ENCODE measurements around the gene RPL10.

Gene RPL10

DNA sequence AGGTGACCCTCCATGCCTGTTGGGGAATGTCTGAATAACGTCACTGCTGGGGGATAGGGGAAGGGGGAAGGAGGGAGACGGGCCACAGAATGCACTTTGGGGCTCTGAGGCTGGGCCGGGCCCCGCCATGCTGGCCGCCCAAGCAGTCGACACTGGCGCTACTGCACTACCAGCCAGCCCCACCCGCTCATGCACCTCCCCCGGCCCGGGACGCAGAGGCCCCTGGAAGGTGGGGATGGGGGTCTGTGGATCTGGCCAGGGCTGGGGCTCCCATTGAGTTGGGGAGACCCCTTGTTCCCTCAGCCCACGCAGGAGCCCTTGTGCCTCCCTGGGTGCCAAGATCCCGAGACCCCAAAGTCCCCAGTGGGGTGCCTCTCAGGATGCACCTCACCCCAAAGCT, 41.6 kb upstream of the RPL10 start:
- Mint-ChIP-seq H3K4me1 (ENCODE audit: low read depth) (peaks cover 4% of the 10 kb centered on the region), H3K27ac (no peak overlapping the region), H3K27me3 (ENCODE audit: low read depth) (no peaks in the 10 kb centered on the region), H3K9me3 (no peaks in the 10 kb centered on the region), H3K4me3 (no peak overlapping the region), H3K36me3 (ENCODE audit: low read depth) (peaks cover 10% of the 10 kb centered on the region)

DNA sequence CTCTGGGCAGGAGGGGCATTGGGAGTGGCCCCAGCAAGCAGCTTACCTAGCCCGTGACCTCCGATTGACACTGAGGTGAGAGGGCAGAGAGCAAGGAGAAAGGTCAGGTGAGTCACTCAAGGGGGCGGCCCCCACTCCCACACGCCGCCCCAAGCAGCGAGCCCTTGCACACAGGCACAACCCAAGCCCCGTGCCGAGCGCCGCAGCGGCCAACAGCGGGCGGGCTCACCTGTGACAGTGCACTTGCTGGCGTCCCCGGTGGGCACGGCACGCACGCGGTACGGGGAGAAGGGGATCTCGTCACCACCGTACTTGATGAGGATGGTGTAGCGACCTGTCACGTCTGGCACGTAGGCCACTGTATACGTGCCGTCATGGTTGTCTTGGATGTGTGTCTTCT, 41.0 kb upstream of the RPL10 start:
- Mint-ChIP-seq H3K4me3 (no peak overlapping the region), H3K36me3 (ENCODE audit: low read depth) (peaks cover 8% of the 10 kb centered on the region), H3K4me1 (ENCODE audit: low read depth) (peaks cover 2% of the 10 kb centered on the region), H3K9me3 (no peaks in the 10 kb centered on the region), H3K27me3 (ENCODE audit: low read depth) (no peaks in the 10 kb centered on the region), H3K27ac (no peak overlapping the region)

- Mint-ChIP-seq H3K4me1 (ENCODE audit: low read depth) (peaks cover 2% of the 10 kb centered on the region), H3K9me3 (no peaks in the 10 kb centered on the region), H3K27ac (no peak overlapping the region), H3K4me3 (no peak overlapping the region), H3K27me3 (ENCODE audit: low read depth) (no peaks in the 10 kb centered on the region), H3K36me3 (ENCODE audit: low read depth) (peaks cover 8% of the 10 kb centered on the region)
Observed at GRCh38 chrX:154358011-154358410, 40.2 kb upstream of the RPL10 start.

- Mint-ChIP-seq H3K27ac (no peak overlapping the region), H3K36me3 (ENCODE audit: low read depth) (peaks cover 8% of the 10 kb centered on the region), H3K9me3 (no peaks in the 10 kb centered on the region), H3K4me3 (no peak overlapping the region), H3K27me3 (ENCODE audit: low read depth) (no peaks in the 10 kb centered on the region), H3K4me1 (ENCODE audit: low read depth) (peaks cover 4% of the 10 kb centered on the region)
Observed at GRCh38 chrX:154358829-154359228, 39.3 kb upstream of the RPL10 start.

DNA sequence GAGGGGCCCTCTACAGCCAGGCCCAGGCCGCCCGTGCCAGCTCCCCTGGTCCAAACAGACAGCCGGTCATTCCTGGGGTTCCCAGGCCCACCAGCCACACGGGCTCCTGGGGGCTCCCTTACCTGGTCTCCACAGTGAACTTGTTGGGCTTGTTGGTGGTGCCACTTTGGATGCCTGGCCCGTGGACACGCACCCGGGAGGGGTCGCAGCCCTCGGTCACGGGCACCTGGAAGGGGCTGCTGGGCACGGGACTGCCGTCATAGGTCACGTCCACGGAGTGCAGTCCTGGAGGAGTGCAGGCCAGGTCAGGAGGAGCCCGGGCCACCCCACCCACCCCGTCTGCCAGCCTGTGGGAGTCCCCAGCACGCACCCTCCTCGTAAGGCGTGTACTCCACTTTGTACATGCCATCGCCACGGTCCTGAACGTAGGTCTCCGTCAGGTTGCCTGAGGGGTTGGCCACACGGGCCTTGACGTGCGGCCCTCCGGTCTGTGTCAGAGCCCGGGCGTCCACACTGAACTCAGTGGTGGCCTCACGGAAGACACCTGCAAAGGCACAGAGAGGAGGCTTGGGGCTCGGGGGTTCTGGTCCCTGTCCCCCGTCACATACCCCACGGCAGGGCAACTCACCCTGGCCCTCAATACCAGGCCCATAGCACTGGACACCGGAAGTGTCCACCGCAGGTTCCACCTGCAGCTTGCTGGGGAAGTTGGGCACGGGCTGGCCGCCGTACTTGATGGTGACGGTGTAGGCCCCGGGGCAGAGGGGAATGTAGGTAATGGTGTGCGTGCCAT, 38.6 kb upstream of the RPL10 start:
- H3K27ac Mint-ChIP-seq, result no peak overlapping the region
- H3K4me3 Mint-ChIP-seq, result no peak overlapping the region
- no peaks in the 10 kb centered on the region for H3K9me3 Mint-ChIP-seq
- no peaks in the 10 kb centered on the region for H3K27me3 Mint-ChIP-seq (ENCODE audit: low read depth)
- peaks cover 4% of the 10 kb centered on the region for H3K4me1 Mint-ChIP-seq (ENCODE audit: low read depth)
- H3K36me3 Mint-ChIP-seq (ENCODE audit: low read depth), result peaks cover 10% of the 10 kb centered on the region

GRCh38 chrX:154360155-154360713, 37.9 kb upstream of the RPL10 start:
- Mint-ChIP-seq H3K27me3 (ENCODE audit: low read depth) (no peaks in the 10 kb centered on the region), H3K4me1 (ENCODE audit: low read depth) (peaks cover 7% of the 10 kb centered on the region), H3K27ac (no peak overlapping the region), H3K9me3 (no peaks in the 10 kb centered on the region), H3K36me3 (ENCODE audit: low read depth) (peaks cover 13% of the 10 kb centered on the region), H3K4me3 (no peak overlapping the region)

DNA sequence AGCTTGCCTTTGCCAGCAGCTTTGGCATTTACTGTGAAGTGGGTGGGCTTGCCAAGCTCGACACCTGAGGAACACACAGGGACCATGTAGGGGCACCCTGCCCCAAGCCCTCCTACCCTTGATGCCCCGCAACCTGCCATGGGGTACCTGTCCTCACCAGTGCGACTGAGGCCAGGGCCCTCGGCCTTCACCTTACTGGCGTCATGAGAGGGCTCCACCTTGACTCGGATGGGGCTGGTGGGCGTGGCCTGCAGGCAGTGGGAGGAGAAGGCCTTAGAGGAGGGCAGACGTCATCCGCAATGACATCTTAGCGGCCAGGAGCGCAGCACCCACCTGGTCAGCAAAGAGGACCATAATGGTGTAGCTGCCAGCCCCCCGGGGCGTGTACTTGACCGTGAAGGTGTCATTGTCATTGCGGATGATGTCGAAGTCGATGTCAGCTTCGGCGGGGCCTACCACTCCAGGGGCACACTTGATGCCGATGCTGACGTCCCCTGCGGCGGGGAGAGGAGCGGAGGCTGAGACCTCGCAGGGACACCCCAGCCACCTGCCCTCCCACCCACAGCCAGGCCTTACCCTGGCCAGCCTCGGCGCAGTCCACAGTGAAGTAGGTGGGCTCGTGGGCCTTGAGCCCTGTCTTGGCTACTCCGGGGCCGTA, 36.0 kb upstream of the RPL10 start:
- Mint-ChIP-seq H3K4me1 (ENCODE audit: low read depth) (peaks cover 9% of the 10 kb centered on the region), H3K9me3 (no peaks in the 10 kb centered on the region), H3K27ac (no peak overlapping the region), H3K36me3 (ENCODE audit: low read depth) (peaks cover 17% of the 10 kb centered on the region), H3K4me3 (no peak overlapping the region), H3K27me3 (ENCODE audit: low read depth) (no peaks in the 10 kb centered on the region)

- H3K4me3 Mint-ChIP-seq, result no peak overlapping the region
- peaks cover 14% of the 10 kb centered on the region for H3K4me1 Mint-ChIP-seq (ENCODE audit: low read depth)
- no peaks in the 10 kb centered on the region for H3K9me3 Mint-ChIP-seq
- no peak overlapping the region for H3K27ac Mint-ChIP-seq
- peaks cover 17% of the 10 kb centered on the region for H3K36me3 Mint-ChIP-seq (ENCODE audit: low read depth)
- H3K27me3 Mint-ChIP-seq (ENCODE audit: low read depth), result no peaks in the 10 kb centered on the region
Observed at GRCh38 chrX:154363706-154364439, 34.3 kb upstream of the RPL10 start.

DNA sequence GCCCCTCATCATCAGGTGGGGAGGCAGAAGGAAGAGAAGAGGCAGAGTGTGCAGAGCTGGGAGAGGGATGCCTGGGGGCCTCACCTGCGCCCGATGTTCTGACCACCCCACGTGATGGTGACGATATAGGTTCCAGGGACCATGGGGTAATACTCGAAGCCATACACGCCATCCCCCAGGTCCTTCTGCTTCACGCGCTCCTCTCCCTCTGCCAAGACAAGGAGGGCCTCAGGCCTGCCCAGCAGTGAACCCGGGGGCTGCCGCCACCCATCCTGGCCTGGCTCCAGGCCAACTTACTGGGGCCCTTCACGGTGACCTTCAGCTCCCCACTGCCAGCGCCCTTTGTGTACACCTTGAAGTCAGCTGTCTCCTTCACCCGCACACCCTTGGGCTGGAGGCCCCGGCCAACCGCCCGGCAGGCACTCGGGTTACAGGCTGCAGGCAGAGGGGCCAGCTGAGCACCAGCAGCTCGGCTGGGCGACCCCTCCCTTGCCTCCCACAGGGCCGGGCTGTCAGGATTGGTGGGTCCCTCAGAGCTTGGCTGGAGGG, 33.1 kb upstream of the RPL10 start:
- H3K27me3 Mint-ChIP-seq (ENCODE audit: low read depth), result no peaks in the 10 kb centered on the region
- no peaks in the 10 kb centered on the region for H3K9me3 Mint-ChIP-seq
- no peak overlapping the region for H3K27ac Mint-ChIP-seq
- H3K36me3 Mint-ChIP-seq (ENCODE audit: low read depth), result peaks cover 20% of the 10 kb centered on the region
- H3K4me1 Mint-ChIP-seq (ENCODE audit: low read depth), result peaks cover 14% of the 10 kb centered on the region
- H3K4me3 Mint-ChIP-seq, result no peak overlapping the region

- no peaks in the 10 kb centered on the region for H3K27me3 Mint-ChIP-seq (ENCODE audit: low read depth)
- H3K4me3 Mint-ChIP-seq, result no peak overlapping the region
- no peak overlapping the region for H3K27ac Mint-ChIP-seq
Observed at GRCh38 chrX:154365997-154366665, 32.0 kb upstream of the RPL10 start.

GRCh38 chrX:154366666-154367055, 31.5 kb upstream of the RPL10 start:
- H3K9me3 Mint-ChIP-seq, result no peaks in the 10 kb centered on the region
- H3K36me3 Mint-ChIP-seq (ENCODE audit: low read depth), result peaks cover 20% of the 10 kb centered on the region
- H3K27me3 Mint-ChIP-seq (ENCODE audit: low read depth), result no peaks in the 10 kb centered on the region
- no peak overlapping the region for H3K4me3 Mint-ChIP-seq
- peaks cover 14% of the 10 kb centered on the region for H3K4me1 Mint-ChIP-seq (ENCODE audit: low read depth)
- H3K27ac Mint-ChIP-seq, result no peak overlapping the region

More at GRCh38 chrX:154365997-154366665, 32.0 kb upstream of the RPL10 start:
- Mint-ChIP-seq H3K4me1 (ENCODE audit: low read depth) (peaks cover 14% of the 10 kb centered on the region), H3K9me3 (no peaks in the 10 kb centered on the region), H3K36me3 (ENCODE audit: low read depth) (peaks cover 20% of the 10 kb centered on the region)

DNA sequence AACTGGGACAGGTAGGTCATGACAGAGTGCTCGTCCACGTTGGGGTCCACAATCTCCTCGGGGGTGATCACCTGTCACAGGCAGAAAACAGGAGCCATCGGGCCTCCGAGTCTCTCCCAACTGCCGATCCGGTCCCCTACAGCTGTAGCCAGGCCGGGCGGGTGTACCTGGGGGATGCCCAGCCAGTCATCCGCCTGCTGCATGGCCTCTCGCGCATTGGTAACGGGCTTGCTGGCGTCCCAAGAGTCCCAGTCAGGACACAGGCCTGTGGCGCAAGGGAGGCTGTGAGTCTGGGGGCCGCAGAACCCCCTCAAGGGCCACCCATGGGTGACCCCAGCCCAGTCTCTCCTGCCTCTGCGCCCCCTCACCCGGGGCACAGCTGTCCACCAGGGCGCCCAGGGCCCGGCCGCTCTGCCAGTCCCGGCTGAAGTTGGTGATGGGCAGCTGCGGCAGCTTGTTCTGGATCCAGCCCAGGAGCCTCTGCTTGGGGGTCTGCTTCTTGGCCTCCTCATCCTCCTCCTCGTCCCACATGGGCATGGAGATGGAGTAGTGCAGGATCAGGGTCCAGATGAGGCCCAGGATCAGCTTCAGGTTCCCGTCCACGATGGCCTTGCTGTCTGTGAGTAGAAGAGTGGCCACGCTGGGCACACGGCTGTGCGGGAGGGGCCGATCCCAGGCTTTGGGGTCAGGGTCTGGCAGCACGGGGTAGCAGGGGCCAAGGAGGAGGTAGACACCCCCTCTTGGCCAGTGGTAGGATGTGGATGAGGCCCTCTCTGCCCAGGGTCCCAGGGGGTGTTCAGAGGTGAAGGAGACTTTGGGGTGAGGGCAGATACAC, 30.5 kb upstream of the RPL10 start:
- Mint-ChIP-seq H3K27ac (peak overlapping the region; percentile 83), H3K9me3 (no peaks in the 10 kb centered on the region), H3K36me3 (ENCODE audit: low read depth) (peaks cover 20% of the 10 kb centered on the region), H3K27me3 (ENCODE audit: low read depth) (no peaks in the 10 kb centered on the region), H3K4me1 (ENCODE audit: low read depth) (peaks cover 18% of the 10 kb centered on the region), H3K4me3 (peak overlapping the region; percentile 90)

GRCh38 chrX:154368630-154369448, 29.3 kb upstream of the RPL10 start:
- Mint-ChIP-seq H3K27me3 (ENCODE audit: low read depth) (no peaks in the 10 kb centered on the region), H3K9me3 (no peaks in the 10 kb centered on the region), H3K4me3 (peak overlapping the region; percentile 90), H3K27ac (peak overlapping the region; percentile 83), H3K4me1 (ENCODE audit: low read depth) (peaks cover 22% of the 10 kb centered on the region), H3K36me3 (ENCODE audit: low read depth) (peaks cover 20% of the 10 kb centered on the region)

Measured in T-helper 1 cell treated with Interleukin-12 subunit alpha and Interleukin-12 subunit beta and Interleukin-4 antibody, amounts not matched to agents 30 μg/mL and 1 μg/mL, for 36 hours (primary cell).